ENCODE measurements around the gene TRABD. TPM values are rescaled to one million over a fixed set of nuclear protein-coding genes. Genes with fewer than 3 reads are reported as not detected.
A peak's percentile ranks its signal among the peaks of the same experiment; 100 is the strongest.

Gene TRABD
- total RNA-seq, 2 experiments from 2014 or later: 88.6 to 89.2 TPM

DNA sequence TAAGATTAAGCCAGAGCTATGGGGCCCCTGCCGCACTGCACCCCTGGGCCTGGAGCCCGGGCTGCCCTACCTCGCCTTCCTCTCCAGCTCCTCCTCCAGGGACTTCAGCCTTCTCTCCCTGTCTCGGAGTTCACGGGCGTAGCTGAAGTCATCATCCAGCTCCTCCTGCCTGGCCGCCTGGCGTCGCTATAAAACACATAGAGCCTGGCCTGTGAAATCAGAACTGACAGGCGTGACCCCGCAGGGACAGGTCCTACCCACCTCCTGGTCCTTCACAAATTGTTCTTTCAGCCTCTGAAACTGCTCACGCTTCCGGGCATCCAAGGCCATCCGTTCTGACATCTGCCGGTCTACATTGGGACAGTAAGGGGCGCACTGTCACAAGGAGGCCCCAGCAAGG lies 38.4 kb downstream of the TRABD start:
- H3K27ac Mint-ChIP-seq: no peak overlapping the region
- DNase-seq: no peak
- POLR2A ChIA-PET: no interaction called here
- H3K4me1 Mint-ChIP-seq (ENCODE audit: low read depth): no peaks in the 10 kb centered on the region
- H3K36me3 Mint-ChIP-seq: peaks cover 17% of the 10 kb centered on the region
- no peaks in the 10 kb centered on the region for H3K9me3 Mint-ChIP-seq
- intact Hi-C loops (cut with micrococcal nuclease): no loop called here
- no peak overlapping the region for H3K4me3 Mint-ChIP-seq
- CTCF ChIA-PET: no interaction called here
- no peaks in the 10 kb centered on the region for H3K27me3 Mint-ChIP-seq

DNA sequence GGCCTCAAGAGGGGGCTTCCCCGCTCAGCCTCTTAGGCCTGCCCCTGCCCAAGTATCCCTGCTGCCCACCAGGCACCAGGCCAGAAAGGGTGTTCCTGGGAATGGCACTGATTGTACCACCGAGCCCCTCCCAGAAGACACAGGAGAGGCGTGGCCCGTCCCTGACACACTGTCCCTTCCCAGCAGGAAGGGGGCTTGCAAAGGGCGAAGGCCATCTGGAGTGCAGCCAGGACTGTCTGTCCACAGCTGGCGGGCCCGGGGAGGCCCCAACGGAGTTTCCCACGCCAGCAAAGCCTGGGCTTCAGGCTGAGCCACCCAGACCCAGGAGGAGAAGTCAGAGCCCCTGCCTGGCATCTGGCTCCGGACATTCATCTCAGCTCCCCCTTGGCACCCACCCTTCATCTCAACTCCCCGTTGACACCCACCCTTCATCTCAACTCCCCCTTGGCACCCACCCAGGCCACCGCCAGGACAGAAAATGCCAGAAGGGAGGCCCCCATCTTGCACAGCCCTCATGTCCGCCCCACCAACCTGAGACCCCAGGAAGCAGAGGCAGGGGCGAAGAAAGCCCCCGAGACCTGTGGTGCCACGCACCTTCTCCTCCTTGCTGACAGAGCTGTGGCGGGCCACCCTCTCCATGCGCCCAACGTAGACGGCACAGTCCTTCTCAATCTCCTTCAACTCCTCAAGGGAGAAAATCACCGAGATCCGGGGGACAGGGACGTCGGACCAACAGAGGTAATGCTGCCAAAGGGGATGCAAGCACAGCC lies 39.7 kb downstream of the TRABD start:
- Mint-ChIP-seq H3K9me3 (no peaks in the 10 kb centered on the region), H3K27me3 (no peaks in the 10 kb centered on the region), H3K27ac (no peak overlapping the region), H3K4me3 (no peak overlapping the region), H3K36me3 (peaks cover 12% of the 10 kb centered on the region), H3K4me1 (ENCODE audit: low read depth) (no peaks in the 10 kb centered on the region)
- CTCF ChIA-PET: no interaction called here
- POLR2A ChIA-PET: no interaction called here
- intact Hi-C loops (cut with micrococcal nuclease): no loop called here
- DNase-seq: no peak

DNA sequence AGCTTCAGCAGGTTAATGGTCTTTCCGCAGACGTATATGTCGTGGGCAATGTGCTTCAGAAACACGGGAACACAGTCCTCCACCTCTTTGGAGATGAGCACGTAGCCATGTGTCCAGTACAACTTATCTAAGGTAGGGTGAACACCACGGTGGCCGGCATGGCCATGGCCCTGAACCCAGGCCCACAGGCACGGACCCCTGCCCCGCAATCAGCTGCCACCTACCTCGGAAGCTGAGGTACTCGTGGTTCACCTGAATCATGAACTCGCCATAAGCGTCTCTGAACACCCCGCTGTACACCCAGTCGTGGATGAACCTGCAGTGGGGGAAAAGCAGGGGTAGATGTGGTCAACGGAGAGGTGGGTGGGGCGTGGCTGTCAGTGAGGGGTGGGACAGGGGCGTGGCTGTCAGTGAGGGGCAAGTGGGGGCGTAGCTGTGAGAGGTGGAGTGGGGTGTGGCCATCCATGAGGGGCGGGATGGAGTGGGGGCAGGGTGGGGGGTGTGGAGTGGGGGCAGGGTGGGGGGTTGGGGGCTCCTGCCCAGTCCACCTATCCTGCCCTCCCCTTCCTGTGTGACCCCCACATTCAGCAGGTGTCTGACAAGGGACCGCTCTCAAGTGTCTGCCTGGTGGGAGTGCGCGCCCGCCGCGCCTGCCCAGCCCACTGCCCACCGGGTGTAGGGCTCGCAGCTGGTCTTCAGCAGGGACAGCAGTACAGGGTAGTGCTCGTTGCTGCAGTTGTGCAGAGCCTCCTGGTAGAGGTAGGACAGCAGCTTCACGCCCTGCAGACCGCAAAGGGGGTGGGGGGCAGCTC lies 40.6 kb downstream of the TRABD start:
- no peak overlapping the region for H3K4me3 Mint-ChIP-seq
- no peak overlapping the region for H3K27ac Mint-ChIP-seq
- no peak for DNase-seq
- no peaks in the 10 kb centered on the region for H3K4me1 Mint-ChIP-seq (ENCODE audit: low read depth)
- intact Hi-C loops (cut with micrococcal nuclease): no loop called here
- ChIA-PET POLR2A (no interaction called here), CTCF (no interaction called here)
- peaks cover 12% of the 10 kb centered on the region for H3K36me3 Mint-ChIP-seq
- H3K9me3 Mint-ChIP-seq: no peaks in the 10 kb centered on the region
- H3K27me3 Mint-ChIP-seq: no peaks in the 10 kb centered on the region

DNA sequence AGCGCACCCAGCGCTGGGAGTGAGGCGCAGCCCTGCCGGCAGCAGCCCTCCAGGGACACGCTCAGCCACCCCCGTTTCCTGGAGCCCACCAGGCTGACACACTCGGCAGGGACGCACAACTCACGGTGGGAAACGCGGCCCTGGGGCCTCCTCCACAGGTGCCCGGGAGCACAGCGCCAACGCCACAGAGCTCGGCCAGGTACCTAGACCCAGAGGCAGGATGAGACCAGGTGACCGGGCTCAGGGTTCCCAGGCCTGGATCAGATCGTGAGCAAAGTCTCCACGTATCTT lies 41.1 kb downstream of the TRABD start:
- Mint-ChIP-seq H3K27me3 (no peaks in the 10 kb centered on the region), H3K9me3 (no peaks in the 10 kb centered on the region), H3K4me1 (ENCODE audit: low read depth) (no peaks in the 10 kb centered on the region), H3K36me3 (peaks cover 12% of the 10 kb centered on the region), H3K4me3 (no peak overlapping the region), H3K27ac (no peak overlapping the region)
- CTCF ChIA-PET: interaction anchor here (1.2 kb wide), 1 partner anchor 10 kb away, joined by 3 read pairs; no protein-coding TSS in a partner anchor
- POLR2A ChIA-PET: no interaction called here
- no peak for DNase-seq
- intact Hi-C loops (cut with micrococcal nuclease): no loop called here

DNA sequence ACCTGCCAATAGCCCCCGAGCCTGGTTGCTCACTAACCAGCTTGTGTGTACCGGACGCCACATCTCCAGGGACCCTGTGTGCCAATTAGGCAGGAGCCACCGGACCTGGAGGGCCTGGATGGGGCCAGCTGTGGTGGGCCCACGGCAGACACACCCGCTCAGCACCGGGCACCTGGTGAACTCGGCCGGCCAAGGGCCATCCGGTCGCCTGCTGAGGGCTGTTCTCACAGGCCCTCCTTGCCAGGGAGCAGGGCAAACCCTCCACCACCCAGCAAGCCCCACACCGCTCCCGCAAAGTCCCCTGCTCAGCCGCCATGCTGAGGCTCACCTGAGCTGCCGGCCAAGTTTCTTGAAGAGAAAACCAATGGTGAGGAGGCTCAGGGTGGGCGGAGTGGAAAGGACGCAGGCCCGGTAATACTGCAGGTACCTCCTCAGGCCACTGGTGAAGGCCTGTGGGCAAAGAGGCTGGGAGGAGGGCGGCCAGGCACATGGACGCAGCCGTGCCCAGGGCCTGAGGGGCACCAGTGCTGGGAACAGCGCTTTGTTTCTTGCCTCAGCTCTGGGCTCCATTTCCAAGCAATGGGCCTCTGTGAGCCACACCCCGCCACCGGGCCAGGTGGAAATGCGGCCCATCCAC lies 42.0 kb downstream of the TRABD start:
- no peak overlapping the region for H3K27ac Mint-ChIP-seq
- CTCF ChIA-PET: interaction anchor here (0.7 to 1.2 kb wide), 2 partner anchors 9 to 15 kb away, joined by 3 read pairs; no protein-coding TSS in a partner anchor
- H3K9me3 Mint-ChIP-seq: no peaks in the 10 kb centered on the region
- DNase-seq: no peak
- intact Hi-C loops (cut with micrococcal nuclease): no loop called here
- H3K4me3 Mint-ChIP-seq: no peak overlapping the region
- H3K36me3 Mint-ChIP-seq: peaks cover 9% of the 10 kb centered on the region
- H3K27me3 Mint-ChIP-seq: no peaks in the 10 kb centered on the region
- POLR2A ChIA-PET: no interaction called here
- no peaks in the 10 kb centered on the region for H3K4me1 Mint-ChIP-seq (ENCODE audit: low read depth)

DNA sequence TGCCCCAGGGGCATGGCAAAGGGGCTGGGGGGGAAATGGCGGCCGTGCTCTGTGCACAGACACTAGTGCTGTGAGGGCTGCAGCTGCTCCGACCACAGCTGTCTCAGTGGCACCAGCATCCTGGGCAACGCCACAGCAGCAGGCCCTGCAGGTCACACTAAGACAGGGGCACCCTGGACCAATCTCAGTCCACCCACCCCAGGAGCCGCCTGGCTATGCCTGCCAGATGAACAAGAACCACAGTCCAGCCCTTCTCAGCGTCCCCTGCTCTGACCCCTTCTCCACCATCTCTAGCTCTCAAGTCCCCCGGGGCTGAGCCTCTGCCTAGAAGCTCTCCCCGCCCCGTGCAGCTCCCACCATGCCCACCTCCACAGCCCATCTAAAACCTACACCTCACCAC lies 42.7 kb downstream of the TRABD start:
- CTCF ChIA-PET: interaction anchor here (0.7 kb wide), 1 partner anchor 14 kb away, joined by 3 read pairs; no protein-coding TSS in a partner anchor
- POLR2A ChIA-PET: no interaction called here

DNA sequence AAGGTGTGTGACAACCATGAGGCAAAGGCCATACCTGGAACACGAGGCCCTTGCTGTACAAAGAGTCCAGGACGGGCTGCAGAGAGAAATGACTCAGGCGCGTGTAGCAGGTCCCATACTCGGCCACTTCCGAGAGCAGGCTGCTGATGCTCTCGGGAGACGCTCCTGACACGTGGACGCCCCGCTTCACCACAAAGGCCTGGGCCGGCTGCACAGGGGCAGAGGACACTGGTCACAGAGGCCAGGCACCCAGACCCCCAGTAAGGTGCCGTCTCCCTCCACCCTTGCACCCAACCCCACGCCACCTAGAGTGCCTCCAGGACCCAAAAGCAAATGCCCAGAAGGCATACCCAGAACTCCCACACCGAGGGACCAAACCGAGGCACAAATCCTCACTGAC lies 43.7 kb downstream of the TRABD start:
- no peak overlapping the region for H3K4me3 Mint-ChIP-seq
- CTCF ChIA-PET: no interaction called here
- H3K27me3 Mint-ChIP-seq: no peaks in the 10 kb centered on the region
- H3K9me3 Mint-ChIP-seq: no peaks in the 10 kb centered on the region
- DNase-seq: no peak
- intact Hi-C loops (cut with micrococcal nuclease): no loop called here
- no peaks in the 10 kb centered on the region for H3K4me1 Mint-ChIP-seq (ENCODE audit: low read depth)
- POLR2A ChIA-PET: no interaction called here
- no peak overlapping the region for H3K27ac Mint-ChIP-seq
- no peaks in the 10 kb centered on the region for H3K36me3 Mint-ChIP-seq

More for the DNA sequence above, 42.7 kb downstream of the TRABD start:
- Mint-ChIP-seq H3K4me3 (no peak overlapping the region), H3K36me3 (peaks cover 4% of the 10 kb centered on the region), H3K27ac (no peak overlapping the region), H3K27me3 (no peaks in the 10 kb centered on the region), H3K9me3 (no peaks in the 10 kb centered on the region), H3K4me1 (ENCODE audit: low read depth) (no peaks in the 10 kb centered on the region)
- intact Hi-C loops (cut with micrococcal nuclease): no loop called here
- no peak for DNase-seq

DNA sequence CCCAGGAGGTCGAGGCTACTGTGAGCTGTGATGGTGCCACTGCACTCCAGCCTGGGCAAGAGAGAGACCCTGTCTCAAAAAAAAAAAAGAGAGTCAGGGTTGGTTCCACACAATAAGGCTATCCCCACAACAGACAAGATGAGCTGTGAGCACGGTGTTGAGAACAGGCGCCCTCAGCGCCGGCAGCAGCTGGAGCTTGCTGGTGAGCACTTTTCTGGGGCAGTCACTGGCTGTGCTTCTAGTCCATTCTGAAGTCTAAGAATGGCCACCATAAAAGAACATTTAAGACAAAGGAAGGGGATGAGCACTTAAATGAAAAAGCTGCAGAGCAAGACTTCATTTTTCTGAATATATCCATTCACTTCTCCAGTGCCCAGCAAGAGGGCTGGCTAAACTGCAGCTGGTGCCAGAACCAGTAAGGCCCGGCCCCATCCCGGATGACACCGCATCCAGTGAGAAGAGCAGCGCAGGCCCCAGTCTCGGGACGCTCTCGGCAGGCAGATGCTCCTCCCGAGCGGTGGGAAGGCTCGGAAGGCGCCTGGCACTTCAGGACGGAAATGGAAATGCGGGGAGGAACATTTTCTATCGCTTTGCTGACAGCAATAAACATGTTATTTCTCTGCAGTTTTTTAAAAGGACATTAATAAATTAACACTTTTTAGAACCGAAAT lies 46.9 kb downstream of the TRABD start:
- intact Hi-C loops (cut with micrococcal nuclease): no loop called here
- Mint-ChIP-seq H3K27me3 (no peaks in the 10 kb centered on the region), H3K4me3 (no peak overlapping the region), H3K27ac (no peak overlapping the region), H3K36me3 (peaks cover 6% of the 10 kb centered on the region), H3K4me1 (ENCODE audit: low read depth) (no peaks in the 10 kb centered on the region), H3K9me3 (no peaks in the 10 kb centered on the region)
- ChIA-PET CTCF (interaction anchor here (0.6 to 1.8 kb wide), 4 partner anchors 8 to 84 kb away, joined by 3 to 7 read pairs (median 4); no protein-coding TSS in a partner anchor), POLR2A (no interaction called here)
- no peak for DNase-seq

DNA sequence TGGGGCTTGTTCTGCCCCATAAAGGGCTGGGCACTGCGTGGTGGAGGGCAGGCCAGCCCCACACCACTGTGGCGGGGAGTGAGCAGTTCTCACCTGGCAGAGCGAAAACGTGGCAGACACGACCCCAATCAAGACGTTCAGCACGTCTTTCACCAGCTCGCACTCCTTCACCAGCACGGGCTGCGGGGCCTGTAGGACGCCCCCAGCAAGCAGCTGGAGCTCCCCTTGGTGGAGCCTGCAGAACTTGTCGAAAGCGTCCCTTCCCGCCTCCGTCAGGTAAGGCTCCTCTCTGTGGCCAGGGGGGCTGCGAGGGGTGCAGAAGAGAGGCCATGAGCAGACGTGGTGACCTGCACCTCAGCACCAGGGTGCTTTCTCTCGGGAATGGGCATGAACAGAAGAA lies 47.5 kb downstream of the TRABD start:
- no peaks in the 10 kb centered on the region for H3K27me3 Mint-ChIP-seq
- intact Hi-C loops (cut with micrococcal nuclease): no loop called here
- no peak overlapping the region for H3K27ac Mint-ChIP-seq
- DNase-seq: no peak
- peaks cover 9% of the 10 kb centered on the region for H3K36me3 Mint-ChIP-seq
- POLR2A ChIA-PET: no interaction called here
- H3K4me1 Mint-ChIP-seq (ENCODE audit: low read depth): no peaks in the 10 kb centered on the region
- H3K4me3 Mint-ChIP-seq: no peak overlapping the region
- H3K9me3 Mint-ChIP-seq: no peaks in the 10 kb centered on the region
- CTCF ChIA-PET: interaction anchor here (1.3 to 1.8 kb wide), 2 partner anchors 7 to 85 kb away, joined by 3 to 5 read pairs; no protein-coding TSS in a partner anchor

DNA sequence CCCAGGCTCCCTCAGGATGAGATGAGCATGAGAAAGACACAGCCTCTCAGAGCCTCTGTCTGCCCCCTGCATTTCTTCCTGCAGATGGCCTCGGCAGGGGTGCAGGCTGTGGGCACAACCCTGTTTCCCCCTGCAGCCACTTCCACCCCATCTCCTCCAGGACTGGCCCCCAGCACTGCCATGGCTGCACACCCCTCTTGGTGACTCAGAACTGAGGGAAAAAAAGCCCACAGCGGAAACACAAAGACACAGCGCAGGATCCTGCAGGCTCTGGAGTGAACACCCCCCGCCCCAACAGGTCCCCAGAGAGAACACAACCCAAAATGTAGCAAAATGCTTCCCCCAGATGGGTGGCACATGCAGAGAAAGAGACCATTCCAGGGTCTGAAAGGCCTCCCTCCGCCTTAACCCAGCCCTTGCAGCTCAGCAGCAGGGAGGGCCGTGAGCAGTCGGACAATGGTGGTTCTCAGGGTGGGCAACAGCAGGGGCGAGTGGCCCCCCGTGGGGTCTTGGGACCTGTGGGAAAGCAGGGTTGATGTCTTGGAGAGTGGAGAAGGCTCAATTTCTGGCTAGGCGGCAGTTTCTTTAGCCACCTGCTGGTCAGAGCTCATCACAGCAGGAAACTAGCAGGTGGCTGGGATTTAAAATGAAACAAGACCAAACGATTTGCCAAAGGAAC lies 51.2 kb downstream of the TRABD start:
- Mint-ChIP-seq H3K4me1 (ENCODE audit: low read depth) (peaks cover 12% of the 10 kb centered on the region), H3K27me3 (no peaks in the 10 kb centered on the region), H3K4me3 (no peak overlapping the region), H3K9me3 (no peaks in the 10 kb centered on the region), H3K27ac (no peak overlapping the region), H3K36me3 (peaks cover 9% of the 10 kb centered on the region)
- DNase-seq: no peak
- CTCF ChIA-PET: interaction anchor here (0.6 to 7.0 kb wide), 5 partner anchors 9 to 469 kb away, joined by 3 to 34 read pairs (median 3); no protein-coding TSS in a partner anchor
- intact Hi-C loops (cut with micrococcal nuclease): no loop called here
- POLR2A ChIA-PET: no interaction called here

DNA sequence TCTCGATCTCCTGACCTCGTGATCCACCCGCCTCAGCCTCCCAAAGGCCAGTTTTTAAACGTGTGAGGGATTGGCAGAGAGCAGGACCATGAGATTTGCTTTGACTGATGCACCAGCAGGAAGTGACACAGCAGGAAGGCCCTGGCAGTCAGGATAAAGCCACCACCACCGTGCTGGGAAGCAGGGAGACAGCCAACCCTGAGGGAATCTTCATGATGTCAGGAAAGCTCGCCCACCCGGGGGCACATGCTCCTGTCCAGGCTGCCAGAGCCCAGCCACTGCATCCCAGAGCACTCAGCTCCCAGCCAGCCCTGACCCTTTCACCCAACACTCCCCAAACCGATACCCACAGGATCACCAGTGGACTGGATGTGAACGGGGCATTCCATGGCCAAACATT lies 53.0 kb downstream of the TRABD start:
- no peaks in the 10 kb centered on the region for H3K9me3 Mint-ChIP-seq
- ChIA-PET POLR2A (no interaction called here), CTCF (interaction anchor here (0.9 to 7.0 kb wide), 3 partner anchors 55 to 103 kb away, joined by 3 to 34 read pairs (median 4); no protein-coding TSS in a partner anchor)
- H3K4me1 Mint-ChIP-seq (ENCODE audit: low read depth): peaks cover 26% of the 10 kb centered on the region
- H3K4me3 Mint-ChIP-seq: no peak overlapping the region
- DNase-seq: no peak
- H3K27ac Mint-ChIP-seq: peak overlapping the region; percentile 38
- intact Hi-C loops (cut with micrococcal nuclease): no loop called here
- no peaks in the 10 kb centered on the region for H3K27me3 Mint-ChIP-seq
- peaks cover 14% of the 10 kb centered on the region for H3K36me3 Mint-ChIP-seq
